ENCODE results near the gene ANGEL1. TPM values are rescaled to one million over a fixed set of nuclear protein-coding genes. Genes with fewer than 3 reads are reported as not detected.
A peak's percentile ranks its signal among the peaks of the same experiment; 100 is the strongest.

The ANGEL1 gene
- total RNA-seq, 4 donors from 2014 or later = 21.6 to 27.7 (median 26.1) TPM

DNA sequence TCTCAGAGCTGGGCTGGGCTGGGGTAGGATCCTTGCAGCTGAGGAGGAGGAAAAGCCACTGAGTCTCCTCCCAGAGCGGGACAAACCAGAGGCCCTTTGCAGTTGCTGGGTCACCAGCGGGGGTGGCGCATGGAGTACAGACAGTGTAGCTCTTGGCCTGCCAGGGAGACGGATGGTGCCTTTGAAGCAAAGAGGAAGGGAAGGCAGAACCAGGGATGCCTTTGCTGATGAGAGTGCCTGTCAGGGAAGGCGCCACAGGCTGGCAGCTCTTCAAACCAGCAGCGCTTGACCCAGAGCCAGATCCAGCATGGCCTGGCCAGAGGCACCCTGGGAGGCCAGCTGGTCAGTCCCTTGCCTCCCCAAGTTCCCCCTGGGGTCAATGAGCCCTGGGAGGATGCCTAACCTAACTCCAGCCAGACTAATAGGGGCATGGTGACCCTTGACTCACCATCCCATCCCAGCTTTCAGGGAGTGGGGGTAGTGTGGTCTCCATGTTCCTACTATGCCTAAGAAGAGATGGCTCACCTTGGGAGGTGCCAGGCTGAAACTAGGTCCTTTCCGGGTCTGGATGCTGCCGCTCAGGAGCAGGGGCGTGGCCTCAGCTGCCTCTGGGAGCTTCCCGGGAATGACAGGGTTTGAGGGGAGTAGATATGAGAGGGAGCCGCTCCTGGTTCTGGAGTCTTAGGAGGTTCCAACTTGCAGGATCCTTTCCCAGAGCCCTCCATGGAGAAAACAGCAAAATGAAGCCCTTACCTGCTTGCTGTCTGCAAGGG, 31.6 kb downstream of the ANGEL1 start:
- no peaks in the 10 kb centered on the region for H3K9me3 ChIP-seq
- no peak overlapping the region for H3K4me3 ChIP-seq
- no peaks in the 10 kb centered on the region for H3K27me3 ChIP-seq
- TF ChIP-seq, protein P1, sequence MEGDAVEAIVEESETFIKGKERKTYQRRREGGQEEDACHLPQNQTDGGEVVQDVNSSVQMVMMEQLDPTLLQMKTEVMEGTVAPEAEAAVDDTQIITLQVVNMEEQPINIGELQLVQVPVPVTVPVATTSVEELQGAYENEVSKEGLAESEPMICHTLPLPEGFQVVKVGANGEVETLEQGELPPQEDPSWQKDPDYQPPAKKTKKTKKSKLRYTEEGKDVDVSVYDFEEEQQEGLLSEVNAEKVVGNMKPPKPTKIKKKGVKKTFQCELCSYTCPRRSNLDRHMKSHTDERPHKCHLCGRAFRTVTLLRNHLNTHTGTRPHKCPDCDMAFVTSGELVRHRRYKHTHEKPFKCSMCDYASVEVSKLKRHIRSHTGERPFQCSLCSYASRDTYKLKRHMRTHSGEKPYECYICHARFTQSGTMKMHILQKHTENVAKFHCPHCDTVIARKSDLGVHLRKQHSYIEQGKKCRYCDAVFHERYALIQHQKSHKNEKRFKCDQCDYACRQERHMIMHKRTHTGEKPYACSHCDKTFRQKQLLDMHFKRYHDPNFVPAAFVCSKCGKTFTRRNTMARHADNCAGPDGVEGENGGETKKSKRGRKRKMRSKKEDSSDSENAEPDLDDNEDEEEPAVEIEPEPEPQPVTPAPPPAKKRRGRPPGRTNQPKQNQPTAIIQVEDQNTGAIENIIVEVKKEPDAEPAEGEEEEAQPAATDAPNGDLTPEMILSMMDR (IDR thresholded peaks at IDR 0.05) = no peak
- TF ChIP-seq EP300 (IDR thresholded peaks at IDR 0.05) (no peak), POLR2A (IDR thresholded peaks at IDR 0.05) (no peak)
- H3K4me1 ChIP-seq = peaks cover 0 to 49% (median 12%) of the 10 kb centered on the region in 4 donors
- peaks cover 0 to 70% (median 0%) of the 10 kb centered on the region in 3 donors for H3K36me3 ChIP-seq
- no peak for DNase-seq (ENCODE audit: low spot score in 2 of 2)
- H3K27ac ChIP-seq = peak overlapping the region in 2 of 4 donors; percentile 15 to 39
- WGBS, 2 donors = 60% methylated on average over 9 of the region's 11 CpGs

DNA sequence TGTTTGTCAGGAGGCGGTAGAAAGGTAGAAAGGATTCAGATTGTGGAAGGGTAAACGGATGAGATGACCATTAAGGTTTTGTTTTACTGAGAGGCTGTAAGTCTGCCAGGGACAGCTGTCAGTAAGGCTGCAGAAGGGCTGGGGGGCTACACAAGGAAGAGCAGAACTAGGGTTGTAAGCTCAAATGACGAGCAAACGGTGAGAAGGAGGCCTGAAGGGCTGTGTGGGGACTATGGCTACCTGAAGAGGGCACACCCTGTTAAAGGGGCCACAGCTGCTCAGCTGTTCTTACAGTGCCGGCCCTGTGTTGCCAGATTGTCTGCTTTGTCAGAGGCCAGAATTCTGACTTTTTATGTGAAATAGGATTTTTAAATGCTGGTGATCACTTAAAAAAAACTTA, 32.3 kb downstream of the ANGEL1 start:
- no peaks in the 10 kb centered on the region for H3K27me3 ChIP-seq
- DNase-seq (ENCODE audit: low spot score in 2 of 2) = no peak
- TF ChIP-seq EP300 (IDR thresholded peaks at IDR 0.05) = no peak
- no peak for TF ChIP-seq POLR2A (IDR thresholded peaks at IDR 0.05)
- TF ChIP-seq, protein P1 (IDR thresholded peaks at IDR 0.05) = no peak
- H3K4me3 ChIP-seq = no peak overlapping the region
- H3K27ac ChIP-seq = peak overlapping the region in 2 of 4 donors; percentile 15 to 39
- H3K9me3 ChIP-seq = no peaks in the 10 kb centered on the region
- 48 to 56% methylated on average over 5 of the region's 5 CpGs for WGBS, 2 donors
- peaks cover 0 to 45% (median 12%) of the 10 kb centered on the region in 4 donors for H3K4me1 ChIP-seq
- H3K36me3 ChIP-seq = peaks cover 0 to 70% (median 0%) of the 10 kb centered on the region in 3 donors

DNA sequence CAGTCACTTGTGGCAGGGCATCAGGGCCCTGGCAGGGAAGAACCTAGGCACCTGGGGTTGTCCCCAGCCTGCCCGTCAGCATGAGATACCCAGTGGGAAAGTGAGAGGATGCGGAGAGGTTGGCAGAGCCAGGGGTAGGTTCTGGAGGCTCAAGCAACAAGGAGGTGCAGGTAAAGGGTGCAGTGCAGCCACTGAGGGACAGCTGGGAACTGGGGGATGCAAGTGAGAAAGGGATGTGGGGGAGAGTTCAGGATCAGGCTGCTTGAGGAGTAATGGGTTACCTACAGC, 32.7 kb downstream of the ANGEL1 start:
- no peak overlapping the region for H3K4me3 ChIP-seq
- no peaks in the 10 kb centered on the region for H3K27me3 ChIP-seq
- DNase-seq (ENCODE audit: low spot score in 2 of 2) = no peak
- WGBS, 2 donors = 93 to 100% methylated on average over 2 of the region's 2 CpGs
- peaks cover 0 to 70% (median 0%) of the 10 kb centered on the region in 3 donors for H3K36me3 ChIP-seq
- H3K27ac ChIP-seq = peak overlapping the region in 2 of 4 donors; percentile 15 to 39
- peaks cover 0 to 41% (median 12%) of the 10 kb centered on the region in 4 donors for H3K4me1 ChIP-seq
- TF ChIP-seq, protein P1 (IDR thresholded peaks at IDR 0.05) = no peak
- TF ChIP-seq POLR2A (IDR thresholded peaks at IDR 0.05) (no peak), EP300 (IDR thresholded peaks at IDR 0.05) (no peak)
- H3K9me3 ChIP-seq = no peaks in the 10 kb centered on the region

DNA sequence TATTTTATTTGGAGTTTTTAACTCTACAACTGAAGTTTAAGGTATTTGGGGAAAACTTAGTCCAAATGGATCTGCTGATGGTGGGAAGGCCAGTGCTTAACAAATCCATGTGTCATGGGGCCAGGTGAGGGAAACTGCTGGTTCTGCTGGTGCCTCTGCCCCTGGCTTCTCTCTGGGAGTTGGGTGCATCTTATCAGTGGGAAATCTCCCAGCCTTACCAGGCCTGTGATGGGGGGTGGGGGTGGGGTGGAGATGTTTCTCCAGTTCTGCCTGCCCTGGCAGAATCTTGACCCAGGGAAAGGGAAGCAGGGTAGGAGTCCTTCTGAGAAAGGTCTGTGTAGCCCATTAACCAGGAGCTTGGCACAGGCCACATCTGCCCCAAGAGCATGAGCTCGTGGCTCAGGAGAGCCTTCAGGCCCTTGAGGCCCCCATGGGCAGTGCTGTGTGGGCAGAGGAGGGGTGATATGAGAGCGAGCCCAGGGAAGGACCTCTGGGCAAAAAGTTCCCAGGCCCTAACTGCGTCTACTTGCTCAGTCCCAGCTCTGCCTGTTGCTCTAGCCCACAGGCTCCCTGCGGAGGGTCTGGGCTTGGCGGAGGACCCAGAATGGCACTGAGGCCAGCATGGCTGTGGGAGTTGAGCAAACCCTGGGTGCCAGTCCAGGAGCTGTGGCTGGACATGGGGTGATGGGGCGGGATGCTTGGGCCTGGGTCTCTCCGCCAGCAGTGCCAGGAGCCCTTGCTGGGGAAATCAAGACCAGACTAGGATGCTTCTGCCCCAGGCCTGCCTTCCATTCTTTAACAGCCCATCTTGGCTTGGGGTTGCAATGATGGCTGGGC, 33.2 kb downstream of the ANGEL1 start:
- Histone ChIP-seq H3K27ac (peak overlapping the region in 2 of 4 donors; percentile 15 to 25), H3K36me3 (peaks cover 0 to 70% (median 0%) of the 10 kb centered on the region in 3 donors), H3K4me3 (no peak overlapping the region), H3K27me3 (no peaks in the 10 kb centered on the region), H3K4me1 (peaks cover 0 to 41% (median 12%) of the 10 kb centered on the region in 4 donors), H3K9me3 (no peaks in the 10 kb centered on the region)
- DNase-seq (ENCODE audit: low spot score in 2 of 2) = no peak
- WGBS, 2 donors = 80 to 88% methylated on average over 5 to 7 of the region's 7 CpGs
- TF ChIP-seq, protein P1 (IDR thresholded peaks at IDR 0.05) = no peak
- TF ChIP-seq EP300 (IDR thresholded peaks at IDR 0.05) = no peak
- no peak for TF ChIP-seq POLR2A (IDR thresholded peaks at IDR 0.05)

Data from tibial nerve (tissue), 4 donors.